RWPE2 (cell line): Measurements from ENCODE around the gene IFI44L.
A peak's percentile ranks its signal among the peaks of the same experiment; 100 is the strongest.

ENCODE experiments used
- ATAC-seq: fragments of 200-7000 bp; cut with Tn5 transposase; 3 replicates; pipeline ENCODE4 v1.9.1; 2021; ENCODE audit warnings: low read depth
- DNase-seq: peaks from one replicate; pipeline ENCODE4 v3.0.0-alpha.2; 2020; ENCODE audit warnings: low spot score
- H3K27ac ChIP-seq: fragments of 450-650 bp; 2 replicates; pipeline ENCODE4 v1.5.1; 2017; ENCODE audit warnings: mild to moderate bottlenecking; ENCODE audit not compliant: poor library complexity, severe bottlenecking
- H3K27me3 ChIP-seq: fragments of 250-450 bp; sonication (Bioruptor Pico); 2 replicates; pipeline ENCODE4 v1.5.1; 2021; ENCODE audit warnings: mild to moderate bottlenecking, moderate library complexity; ENCODE audit not compliant: insufficient read depth, poor library complexity, severe bottlenecking
- H3K36me3 ChIP-seq: fragments of 250-450 bp; sonication (Bioruptor Pico); 2 replicates; pipeline ENCODE4 v1.5.1; 2020; ENCODE audit warnings: low read depth, mild to moderate bottlenecking, moderate library complexity
- H3K4me1 ChIP-seq: fragments of 250-450 bp; sonication (Bioruptor Pico); 2 replicates; pipeline ENCODE4 v1.5.1; 2021; ENCODE audit warnings: mild to moderate bottlenecking, moderate library complexity; ENCODE audit not compliant: insufficient read depth, poor library complexity, severe bottlenecking
- H3K4me3 ChIP-seq: fragments of 250-450 bp; sonication (Bioruptor Pico); 2 replicates; pipeline ENCODE4 v1.5.1; 2021; ENCODE audit warnings: mild to moderate bottlenecking, moderate library complexity; ENCODE audit not compliant: severe bottlenecking
- H3K9me3 ChIP-seq: fragments of 250-450 bp; sonication (Bioruptor Pico); 2 replicates; pipeline ENCODE4 v1.5.1; 2021; ENCODE audit warnings: mild to moderate bottlenecking, moderate library complexity; ENCODE audit not compliant: severe bottlenecking
- TF ChIP-seq, protein P1 (sequence below): fragments of 450-650 bp; IDR thresholded peaks from one replicate; pipeline ENCODE4 v1.5.1; 2017; ENCODE audit warnings: mild to moderate bottlenecking, moderate library complexity; ENCODE audit not compliant: poor library complexity, severe bottlenecking

IFI44L gene

DNA sequence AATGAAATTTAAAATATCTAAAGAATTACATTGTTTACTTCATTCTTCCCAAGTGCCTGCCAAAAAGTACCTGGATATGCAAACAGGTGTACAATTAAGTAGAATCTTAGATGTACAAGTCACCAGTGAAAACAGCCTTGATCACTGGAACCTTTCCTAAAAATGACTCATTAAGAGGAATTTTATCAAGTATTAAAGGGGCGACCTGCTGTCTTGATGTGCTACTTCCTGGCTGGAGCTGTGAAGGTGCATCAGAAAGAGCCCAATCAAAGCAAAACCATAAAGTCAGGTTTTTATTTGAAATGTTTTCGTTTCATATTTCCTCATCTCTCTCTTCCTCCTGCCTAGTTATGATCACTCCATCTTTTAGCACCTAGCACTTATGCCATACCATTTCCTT is 62.8 kb downstream of the IFI44L start:
- ATAC-seq (no peak), DNase-seq (no peak)
- no peak overlapping the region for H3K4me3 ChIP-seq

DNA sequence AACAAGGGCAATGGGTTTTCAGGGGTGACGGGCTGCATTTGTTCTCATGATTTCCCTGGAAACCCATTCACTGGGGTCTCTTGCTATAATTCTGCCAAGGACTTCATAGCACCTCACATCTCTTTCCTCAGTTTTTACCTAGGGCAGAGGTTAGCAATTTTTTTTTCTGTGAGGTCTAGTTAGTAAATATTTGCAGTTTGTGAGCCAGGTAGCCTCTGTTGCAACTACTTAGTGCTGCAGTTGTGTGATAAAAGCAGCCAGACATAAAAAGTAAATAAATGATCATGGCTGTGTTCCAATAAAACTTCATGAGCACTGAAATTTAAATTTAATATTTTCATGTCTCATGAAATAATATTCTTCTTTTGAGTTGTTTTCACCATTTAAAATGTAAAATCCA is 67.1 kb downstream of the IFI44L start:
- H3K27me3 ChIP-seq: no peaks in the 10 kb centered on the region
- no peak overlapping the region for H3K4me3 ChIP-seq
- no peaks in the 10 kb centered on the region for H3K9me3 ChIP-seq
- H3K36me3 ChIP-seq: no peaks in the 10 kb centered on the region
- DNase-seq: no peak
- TF ChIP-seq, protein P1, sequence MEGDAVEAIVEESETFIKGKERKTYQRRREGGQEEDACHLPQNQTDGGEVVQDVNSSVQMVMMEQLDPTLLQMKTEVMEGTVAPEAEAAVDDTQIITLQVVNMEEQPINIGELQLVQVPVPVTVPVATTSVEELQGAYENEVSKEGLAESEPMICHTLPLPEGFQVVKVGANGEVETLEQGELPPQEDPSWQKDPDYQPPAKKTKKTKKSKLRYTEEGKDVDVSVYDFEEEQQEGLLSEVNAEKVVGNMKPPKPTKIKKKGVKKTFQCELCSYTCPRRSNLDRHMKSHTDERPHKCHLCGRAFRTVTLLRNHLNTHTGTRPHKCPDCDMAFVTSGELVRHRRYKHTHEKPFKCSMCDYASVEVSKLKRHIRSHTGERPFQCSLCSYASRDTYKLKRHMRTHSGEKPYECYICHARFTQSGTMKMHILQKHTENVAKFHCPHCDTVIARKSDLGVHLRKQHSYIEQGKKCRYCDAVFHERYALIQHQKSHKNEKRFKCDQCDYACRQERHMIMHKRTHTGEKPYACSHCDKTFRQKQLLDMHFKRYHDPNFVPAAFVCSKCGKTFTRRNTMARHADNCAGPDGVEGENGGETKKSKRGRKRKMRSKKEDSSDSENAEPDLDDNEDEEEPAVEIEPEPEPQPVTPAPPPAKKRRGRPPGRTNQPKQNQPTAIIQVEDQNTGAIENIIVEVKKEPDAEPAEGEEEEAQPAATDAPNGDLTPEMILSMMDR: no peak
- no peak for ATAC-seq
- H3K27ac ChIP-seq: peak overlapping the region; percentile 89
- H3K4me1 ChIP-seq: peaks cover 18% of the 10 kb centered on the region

More for the DNA sequence above, 62.8 kb downstream of the IFI44L start:
- TF ChIP-seq, protein P1: no peak
- H3K27me3 ChIP-seq: no peaks in the 10 kb centered on the region
- H3K27ac ChIP-seq: no peak overlapping the region
- H3K4me1 ChIP-seq: peaks cover 16% of the 10 kb centered on the region
- no peaks in the 10 kb centered on the region for H3K36me3 ChIP-seq
- H3K9me3 ChIP-seq: no peaks in the 10 kb centered on the region

DNA sequence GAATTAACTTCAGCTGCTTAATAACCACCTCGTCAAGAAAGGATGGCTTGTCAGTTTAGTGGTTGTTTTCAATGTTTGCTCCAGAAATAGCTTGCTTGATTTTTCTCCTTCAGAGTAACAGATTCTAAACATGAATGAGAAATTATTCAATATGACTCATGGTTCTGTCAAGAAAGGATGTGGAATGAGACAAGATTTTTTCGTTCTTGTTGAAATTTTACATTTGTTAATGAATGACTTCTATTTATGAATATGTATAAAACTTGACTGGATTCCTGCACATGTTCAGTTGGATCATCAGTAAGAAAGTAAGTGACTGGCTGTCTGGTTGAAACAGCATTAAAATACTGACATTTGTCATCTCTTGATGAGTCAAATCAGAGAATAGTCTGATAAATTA is 67.7 kb downstream of the IFI44L start:
- TF ChIP-seq, protein P1: no peak
- H3K4me3 ChIP-seq: no peak overlapping the region
- H3K27ac ChIP-seq: peak overlapping the region; percentile 89
- H3K36me3 ChIP-seq: no peaks in the 10 kb centered on the region
- ATAC-seq (peak; percentile 18; the same call in 1 of the 3 replicates), DNase-seq (no peak)
- H3K9me3 ChIP-seq: no peaks in the 10 kb centered on the region
- H3K4me1 ChIP-seq: peaks cover 19% of the 10 kb centered on the region
- no peaks in the 10 kb centered on the region for H3K27me3 ChIP-seq

DNA sequence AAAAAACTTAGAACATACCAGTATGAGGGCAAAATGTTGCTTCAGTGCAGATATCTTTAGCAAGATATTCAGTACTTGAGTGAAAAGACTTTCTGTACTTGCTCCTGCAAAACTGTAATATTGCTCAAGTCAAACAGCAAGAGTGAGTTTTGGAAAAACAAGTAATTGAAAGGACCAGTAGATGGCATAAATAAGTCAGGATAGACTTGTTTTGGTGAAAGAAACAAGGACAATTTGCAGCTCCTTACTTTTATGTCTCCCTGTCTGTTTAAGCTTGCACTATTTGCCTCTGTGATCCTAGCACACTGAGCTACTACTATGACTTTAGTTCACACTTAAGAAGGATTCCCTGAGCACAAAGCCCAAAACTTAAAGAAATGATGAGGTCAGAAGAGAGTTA is 68.4 kb downstream of the IFI44L start:
- no peak overlapping the region for H3K4me3 ChIP-seq
- H3K9me3 ChIP-seq: no peaks in the 10 kb centered on the region
- no peaks in the 10 kb centered on the region for H3K36me3 ChIP-seq
- TF ChIP-seq, protein P1: peak; percentile 73
- ATAC-seq (peak; percentile 32; the same call in 2 of the 3 replicates), DNase-seq (no peak)
- no peaks in the 10 kb centered on the region for H3K27me3 ChIP-seq
- peaks cover 20% of the 10 kb centered on the region for H3K4me1 ChIP-seq
- H3K27ac ChIP-seq: peak overlapping the region; percentile 89

DNA sequence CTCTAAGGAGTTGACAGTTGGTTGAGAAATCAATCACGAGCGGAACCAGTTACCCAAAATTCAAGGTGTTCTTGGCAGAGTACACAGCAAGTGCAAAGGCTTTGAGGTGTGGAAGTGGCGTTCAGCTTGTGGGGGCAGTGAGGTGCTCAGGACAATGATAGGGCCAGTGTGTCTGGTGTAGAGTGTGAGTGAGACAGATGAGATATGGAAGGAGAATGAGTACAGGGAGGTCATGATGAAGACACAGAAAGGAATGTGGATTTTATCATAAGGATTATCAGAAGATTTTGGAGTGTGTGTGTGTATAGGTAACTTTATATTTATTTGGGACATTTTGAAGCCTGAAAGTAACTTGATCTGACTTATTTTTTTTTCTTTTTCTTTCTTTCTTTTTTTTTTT is 70.3 kb downstream of the IFI44L start:
- Histone ChIP-seq H3K9me3 (no peaks in the 10 kb centered on the region), H3K27ac (peak overlapping the region; percentile 89), H3K36me3 (no peaks in the 10 kb centered on the region), H3K4me1 (peaks cover 20% of the 10 kb centered on the region), H3K27me3 (no peaks in the 10 kb centered on the region), H3K4me3 (no peak overlapping the region)
- TF ChIP-seq, protein P1: no peak
- no peak for DNase-seq
- no peak for ATAC-seq
